HG03521 (cell line): Measurements from ENCODE around the gene COQ9.
"Not testable (repeated sequence)": the region's sequence is repeated elsewhere in the genome, so short reads cannot be mapped to it uniquely, and the experiment has no call there.

Source experiments
- ATAC-seq: cut with Tn5 transposase; IDR thresholded peaks from one replicate; pipeline ENCODE4 v1.9.1; 2021; ENCODE audit warnings: mild to moderate bottlenecking, moderate library complexity; ENCODE audit not compliant: unreplicated experiment

COQ9 gene, protein sequence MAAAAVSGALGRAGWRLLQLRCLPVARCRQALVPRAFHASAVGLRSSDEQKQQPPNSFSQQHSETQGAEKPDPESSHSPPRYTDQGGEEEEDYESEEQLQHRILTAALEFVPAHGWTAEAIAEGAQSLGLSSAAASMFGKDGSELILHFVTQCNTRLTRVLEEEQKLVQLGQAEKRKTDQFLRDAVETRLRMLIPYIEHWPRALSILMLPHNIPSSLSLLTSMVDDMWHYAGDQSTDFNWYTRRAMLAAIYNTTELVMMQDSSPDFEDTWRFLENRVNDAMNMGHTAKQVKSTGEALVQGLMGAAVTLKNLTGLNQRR

DNA sequence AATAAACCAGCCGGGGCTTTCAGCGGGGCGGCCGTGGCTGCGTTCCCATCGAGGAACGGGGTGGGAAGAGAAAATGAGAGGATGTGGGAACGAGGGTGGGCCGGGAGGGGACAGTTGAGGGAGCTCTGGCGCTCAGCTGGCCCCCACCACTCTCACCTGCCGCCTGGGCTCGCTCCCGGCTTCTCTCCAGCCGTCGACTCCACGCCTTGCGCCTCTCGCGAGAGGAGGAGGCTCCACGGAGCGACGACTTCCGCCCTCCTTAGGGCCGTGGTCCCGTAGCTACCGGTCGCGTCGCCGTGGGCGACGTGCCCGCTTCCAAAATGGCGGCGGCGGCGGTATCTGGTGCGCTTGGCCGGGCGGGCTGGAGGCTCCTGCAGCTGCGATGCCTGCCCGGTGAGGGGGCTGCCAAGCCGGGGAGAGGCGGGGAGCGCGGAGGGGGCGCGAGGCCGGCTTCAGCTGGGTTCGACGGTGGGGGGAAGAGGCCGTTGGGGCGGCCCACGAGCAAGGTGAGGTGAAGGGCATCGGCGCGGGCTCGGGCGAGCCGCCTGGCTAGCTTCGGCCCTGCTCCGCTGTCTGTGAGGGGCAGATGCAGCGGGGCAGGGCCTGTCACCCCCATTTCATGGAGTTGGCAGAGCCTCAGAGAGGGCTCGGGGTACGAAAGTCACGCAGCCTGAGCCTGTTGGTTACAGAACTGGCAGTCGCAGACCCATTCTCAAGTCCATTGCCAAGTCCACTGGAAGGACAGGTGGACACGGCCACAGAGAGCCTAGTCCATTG lies at the start of gene COQ9, which contains the start of gene CIAPIN1:
TSS of gene COQ9 (plus strand) at position 294 of the 777 bp plus-strand sequence. CDS start at position 321, 27 bp downstream.
TSS of gene CIAPIN1 (minus strand) at position 200 of the 777 bp plus-strand sequence. CDS start 6,457 bp downstream, outside the sequence.
- ATAC-seq, result peak; percentile 97

DNA sequence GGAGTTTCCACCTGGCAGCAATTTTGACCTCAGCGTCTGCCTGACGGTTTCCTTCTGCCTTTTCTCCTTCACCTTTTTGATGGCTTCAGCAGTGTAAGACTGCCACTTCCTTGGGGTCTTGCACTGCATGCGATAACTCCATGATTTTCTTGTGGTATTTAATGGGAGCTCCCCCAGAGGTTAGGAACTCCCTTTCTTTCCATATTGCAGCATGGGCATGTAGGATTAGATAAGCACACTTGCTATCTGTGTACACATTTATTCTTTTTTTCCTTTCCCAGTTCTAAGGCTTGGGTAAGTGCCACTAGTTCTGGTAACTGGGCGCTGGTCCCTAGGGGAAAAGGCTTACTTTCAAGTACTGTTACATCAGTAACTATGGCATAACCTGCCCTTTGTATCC lies 49.8 kb upstream of the COQ9 start:
- ATAC-seq, result not testable (repeated sequence)

DNA sequence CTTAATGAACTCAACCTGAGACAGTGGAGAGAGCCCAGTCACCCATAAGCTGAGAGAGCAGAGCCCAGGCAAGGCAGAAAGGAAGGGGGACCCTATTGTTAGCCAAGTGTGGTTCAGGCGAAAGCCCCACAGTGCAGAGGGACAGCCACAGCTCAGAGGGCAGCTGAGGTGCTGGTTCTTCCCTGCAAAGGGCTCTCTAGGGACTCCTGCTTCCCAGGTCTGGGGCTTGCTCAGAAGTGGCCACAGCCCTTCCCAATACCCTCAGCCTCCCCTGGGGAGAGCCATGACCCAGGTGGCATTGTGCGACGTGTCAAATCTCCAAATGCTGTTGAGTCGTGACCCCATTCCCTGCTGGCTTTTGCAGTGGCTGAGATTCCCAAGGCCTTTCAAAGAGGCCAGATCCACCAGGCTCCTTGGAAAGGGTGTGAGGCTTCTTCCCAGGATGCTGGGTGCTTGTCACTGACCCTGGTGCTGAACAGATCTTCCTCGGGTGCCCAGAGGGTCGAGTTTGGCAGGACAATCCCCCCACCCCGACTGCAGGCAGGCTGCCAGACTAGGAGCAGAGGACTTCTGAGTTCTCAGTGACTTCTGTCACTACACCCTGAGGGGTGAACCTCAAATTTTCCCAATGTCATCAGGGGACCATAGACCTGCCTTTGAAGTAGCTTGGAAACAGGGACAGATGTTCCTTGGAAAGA lies 45.2 kb upstream of the COQ9 start:
- no peak for ATAC-seq

DNA sequence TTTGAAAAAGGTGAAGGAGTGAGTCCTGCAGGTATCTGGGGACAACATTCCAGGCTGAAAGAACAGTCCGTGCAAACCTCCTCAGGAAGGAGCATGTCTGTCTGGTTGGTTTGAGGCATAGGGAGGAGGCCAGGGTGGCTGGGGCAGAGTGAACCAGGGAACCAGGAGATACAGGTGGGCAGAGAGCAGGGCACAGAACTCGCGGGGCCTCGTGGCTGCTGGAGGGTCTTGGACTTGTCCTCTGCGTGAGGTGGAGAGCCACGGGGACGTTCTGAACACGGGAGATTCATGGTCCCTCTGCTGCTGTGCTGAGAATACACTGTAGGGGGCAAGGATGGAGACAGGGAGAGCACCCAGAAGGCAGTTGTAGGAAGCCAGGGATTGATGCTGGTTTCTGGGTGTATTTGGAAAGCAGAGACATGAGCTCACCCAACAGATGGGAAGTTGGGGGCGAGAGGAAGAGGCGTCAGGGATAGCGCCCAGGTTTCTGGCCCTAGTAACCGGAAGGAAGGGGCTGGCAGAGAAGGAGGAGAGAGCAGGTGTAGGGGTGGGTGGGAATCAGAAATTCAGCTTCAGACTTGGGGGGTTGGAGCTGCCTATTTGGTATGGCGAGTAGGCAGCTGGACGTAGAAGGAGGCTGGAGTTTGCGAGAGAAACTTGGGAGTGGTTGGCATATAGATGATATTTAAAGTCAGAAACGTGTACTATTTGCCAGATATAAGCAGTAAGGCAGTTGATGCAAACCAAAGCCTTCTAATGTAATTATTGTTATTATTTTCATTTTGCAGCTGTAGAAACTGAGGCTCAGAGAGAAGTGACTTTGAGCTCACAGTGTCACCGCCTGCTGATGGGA lies 43.1 kb upstream of the COQ9 start, which contains the start of gene CCL17:
TSS of gene CCL17 (plus strand) at position 803 of the 853 bp plus-strand sequence. CDS start 9,166 bp downstream, outside the sequence.
- no peak for ATAC-seq

DNA sequence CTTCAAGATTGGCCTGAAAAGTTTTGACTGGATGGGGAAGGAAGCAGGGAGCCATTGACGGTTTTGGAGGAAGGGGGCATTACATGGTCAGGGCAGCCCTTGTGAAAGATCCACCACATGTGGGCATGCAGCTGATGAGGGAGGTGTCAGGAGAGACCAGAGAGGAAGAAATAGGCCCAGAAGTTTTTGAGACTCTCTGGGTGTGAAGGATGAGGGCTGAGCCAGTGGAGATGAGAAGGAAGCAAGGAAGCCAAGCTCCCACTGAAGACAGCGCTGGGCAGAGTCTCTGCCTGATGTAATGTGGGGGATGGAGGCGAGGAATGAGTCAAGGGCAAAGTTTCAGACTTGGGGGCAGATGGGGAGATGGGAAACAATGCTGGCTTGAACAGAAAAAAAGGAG lies 42.2 kb upstream of the COQ9 start:
- no peak for ATAC-seq

DNA sequence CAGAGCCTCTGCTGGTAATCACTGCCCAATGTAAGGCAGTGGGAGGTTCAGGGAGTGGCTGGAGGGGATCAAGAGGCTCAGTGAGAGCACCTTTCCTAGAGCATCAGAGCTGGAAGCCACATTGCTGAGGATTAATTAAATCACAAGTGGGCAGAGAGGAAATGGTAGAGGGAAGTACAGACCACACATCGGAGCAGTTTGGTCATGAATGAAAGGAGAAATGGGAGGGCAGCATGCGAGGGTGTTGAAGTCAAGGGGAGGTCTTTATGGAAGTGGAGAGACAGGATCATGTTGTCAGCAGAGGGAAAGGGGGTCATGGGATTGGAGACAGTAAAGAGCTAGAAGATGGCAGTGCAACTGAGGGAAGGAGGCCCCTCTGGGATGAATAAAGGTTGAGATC lies 40.4 kb upstream of the COQ9 start:
- no peak for ATAC-seq

DNA sequence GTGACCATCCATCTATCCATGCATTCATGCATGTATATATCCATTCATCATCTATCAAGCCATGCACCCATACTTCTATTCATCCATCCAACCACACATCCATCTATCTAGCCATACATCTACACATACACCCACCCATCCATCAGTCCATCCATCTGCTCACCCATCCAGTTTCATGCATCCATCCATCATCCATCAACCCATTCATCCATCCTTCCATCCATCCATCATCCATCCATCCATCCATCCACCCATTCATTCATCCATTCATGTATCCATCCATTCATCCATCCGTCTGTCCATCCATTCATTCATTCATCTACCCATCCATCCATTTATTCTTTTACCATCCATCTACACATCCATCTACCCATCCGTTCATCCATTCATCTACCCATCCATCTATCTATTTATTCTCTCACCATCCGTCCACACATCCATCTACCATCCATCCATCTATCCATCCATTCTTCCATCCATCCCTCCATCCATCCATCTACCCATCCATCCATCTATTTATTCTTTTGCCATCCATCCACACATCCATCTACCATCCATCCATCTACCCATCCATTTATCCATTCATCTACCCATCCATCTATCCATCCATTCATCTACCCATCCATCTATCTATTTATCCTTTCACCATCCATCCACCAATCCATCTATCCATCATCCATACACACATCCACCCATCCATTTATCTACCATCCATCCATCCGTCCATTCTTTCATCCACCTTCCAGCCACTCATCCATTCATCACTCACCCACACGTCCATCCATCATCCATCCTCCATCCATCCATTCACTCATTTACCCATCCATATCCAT lies 39.5 kb upstream of the COQ9 start:
- no peak for ATAC-seq

DNA sequence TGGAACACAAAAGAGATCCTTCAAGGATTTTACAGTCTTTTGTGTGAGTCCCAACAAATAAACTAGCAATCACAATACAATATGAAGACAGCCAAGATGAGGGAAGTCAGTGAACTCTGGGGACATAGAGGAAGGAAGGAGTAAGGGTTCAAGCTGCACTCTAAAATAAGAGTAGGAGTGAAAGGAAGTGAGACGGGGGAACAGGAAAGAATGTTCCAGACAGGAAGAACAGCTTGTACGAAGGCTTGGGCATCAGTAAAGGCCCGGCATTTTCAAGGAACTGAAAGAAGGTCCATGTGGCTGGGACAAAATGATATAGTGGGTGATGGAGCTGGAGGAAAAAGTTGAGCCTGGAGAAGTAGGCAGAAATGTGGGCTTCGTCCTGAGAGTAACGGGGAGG lies 38.2 kb upstream of the COQ9 start:
- no peak for ATAC-seq

DNA sequence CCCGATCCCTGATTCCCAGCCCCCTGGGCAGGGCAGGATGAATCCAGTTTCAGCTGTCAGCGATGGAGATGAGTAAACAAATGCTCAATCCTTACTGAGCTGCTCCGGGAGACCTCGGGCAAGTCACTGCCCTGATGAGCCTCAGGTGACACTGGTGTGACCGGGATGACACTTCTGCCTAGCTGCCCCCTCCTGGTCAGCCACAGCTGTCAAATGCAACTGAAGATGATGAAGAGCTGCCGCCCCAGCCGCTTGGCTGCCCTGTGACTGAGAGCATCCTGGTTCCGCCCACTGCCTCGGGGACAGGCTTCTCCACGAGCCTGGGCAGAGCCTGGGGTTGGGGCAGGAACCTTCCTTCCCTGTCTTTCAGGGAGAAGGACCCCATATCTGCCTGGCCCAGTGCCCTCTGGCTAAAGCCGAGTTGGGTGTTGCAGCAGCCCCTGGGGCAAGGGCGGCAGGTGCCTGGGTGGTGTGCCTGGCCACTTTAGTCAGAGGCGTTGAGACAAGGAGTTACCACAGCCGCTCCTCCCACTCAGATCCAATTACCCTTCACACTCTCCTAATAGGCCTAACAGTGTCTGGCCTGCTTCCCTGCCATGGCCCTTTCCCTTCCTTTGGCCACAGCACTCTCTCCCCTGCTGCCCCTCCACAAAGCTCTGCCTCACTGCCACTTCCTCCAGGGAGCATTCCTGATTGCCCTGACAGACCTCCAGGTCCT lies 37.2 kb upstream of the COQ9 start:
- no peak for ATAC-seq

DNA sequence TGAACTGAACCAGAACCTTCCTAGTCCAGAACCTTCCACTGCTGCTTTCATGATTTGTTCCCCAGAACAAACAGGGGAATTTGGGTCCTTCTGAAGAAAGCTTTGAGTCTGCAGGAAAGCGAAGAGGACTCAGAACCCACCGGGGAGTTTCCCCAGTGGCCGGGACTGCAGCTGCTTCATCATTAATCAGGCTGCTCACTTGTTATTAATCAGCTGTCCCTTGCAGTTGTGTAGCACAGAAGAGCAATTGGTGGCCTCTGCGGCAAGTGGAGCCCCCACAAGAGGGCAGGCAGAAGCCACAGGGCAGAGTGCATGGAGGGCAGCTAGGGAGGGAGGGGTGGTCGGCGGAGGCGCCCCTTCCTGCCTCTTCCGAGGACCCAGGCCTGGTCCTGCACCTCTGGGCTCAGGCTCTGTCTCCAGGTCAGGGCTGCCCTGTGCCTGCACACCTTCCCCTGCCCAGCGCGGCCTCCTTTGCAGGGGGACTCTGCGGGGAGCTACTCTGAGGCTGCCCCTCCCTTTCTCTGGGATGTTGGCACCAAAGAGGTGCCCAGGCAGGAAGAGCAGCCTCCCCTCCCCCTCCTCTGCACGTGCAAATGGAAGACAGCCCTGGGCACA lies 35.8 kb upstream of the COQ9 start:
- ATAC-seq, result no peak

DNA sequence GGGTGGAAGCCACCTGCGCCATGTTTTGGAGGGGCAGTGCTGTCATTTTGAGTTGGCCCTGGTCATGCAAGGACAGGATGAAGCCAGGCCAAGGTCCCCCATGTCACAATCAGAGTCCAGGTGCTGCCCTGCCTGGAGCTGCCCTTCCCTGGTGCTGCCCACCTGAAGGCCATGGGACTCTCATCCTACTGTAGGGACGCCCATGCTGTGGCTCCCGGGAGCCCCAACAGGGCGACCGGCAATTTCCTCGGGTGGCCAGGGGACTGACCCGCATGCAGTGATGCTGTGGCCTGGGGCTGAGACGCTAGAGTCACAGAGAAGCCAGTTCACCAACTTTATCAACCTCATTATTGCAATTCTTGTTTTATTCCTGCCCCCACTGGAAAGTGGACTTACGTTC lies 34.7 kb upstream of the COQ9 start:
- ATAC-seq, result no peak

DNA sequence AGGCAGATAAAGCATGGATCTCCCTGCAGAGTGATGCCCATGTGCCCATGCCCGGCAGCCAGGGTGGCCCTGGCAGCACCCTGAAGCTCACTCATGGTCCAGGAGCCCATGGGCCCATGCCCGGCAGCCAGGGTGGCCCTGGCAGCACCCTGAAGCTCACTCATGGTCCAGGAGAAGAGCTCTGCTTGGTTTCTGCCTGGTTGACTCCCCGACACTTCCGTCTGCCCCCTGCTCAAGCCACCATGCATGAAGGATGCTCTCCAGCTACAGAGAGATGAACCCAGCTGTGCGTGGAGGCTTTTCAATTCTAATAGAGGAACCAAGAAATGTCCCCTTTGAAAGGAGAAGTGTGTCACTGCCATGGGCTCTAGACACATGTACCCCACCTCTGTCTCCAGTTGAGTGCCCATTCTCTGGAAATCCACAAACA lies 34.0 kb upstream of the COQ9 start:
- peak; percentile 67 for ATAC-seq

DNA sequence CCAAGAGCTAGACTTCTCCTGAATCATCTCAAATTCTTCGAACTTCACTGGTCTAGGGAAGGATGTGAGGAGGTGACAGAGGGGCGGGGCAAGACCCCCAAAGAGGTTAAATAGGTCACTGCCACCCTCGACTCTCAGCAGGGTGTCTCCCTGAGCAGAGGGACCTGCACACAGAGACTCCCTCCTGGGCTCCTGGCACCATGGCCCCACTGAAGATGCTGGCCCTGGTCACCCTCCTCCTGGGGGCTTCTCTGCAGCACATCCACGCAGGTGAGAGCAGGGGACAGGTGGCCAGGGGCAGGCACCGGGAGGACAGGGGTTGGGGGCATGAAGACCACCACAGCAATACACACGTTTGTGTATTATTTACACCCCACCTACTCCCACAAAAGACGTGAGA lies 33.5 kb upstream of the COQ9 start:
- ATAC-seq, result no peak

DNA sequence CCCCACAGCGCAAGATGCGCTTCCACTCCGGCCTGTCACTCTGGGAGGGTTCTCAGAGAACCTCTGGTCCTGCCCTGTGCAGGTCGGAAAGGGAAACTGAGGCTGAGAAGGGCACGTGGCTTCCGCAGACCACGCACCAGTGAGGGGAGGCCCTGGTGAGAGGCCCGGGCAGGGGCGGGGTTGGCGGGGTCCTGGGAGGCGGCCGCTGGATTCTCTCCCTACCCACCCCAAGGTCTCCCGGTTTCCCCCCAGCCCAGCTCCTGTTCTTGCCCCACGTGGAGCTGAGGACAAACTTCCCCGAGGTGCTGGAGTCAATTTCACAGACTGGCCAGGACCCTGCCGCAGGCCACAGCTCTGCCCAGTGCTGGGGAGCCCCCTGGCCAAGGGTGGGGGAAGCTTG lies 31.2 kb upstream of the COQ9 start:
- ATAC-seq, result no peak

DNA sequence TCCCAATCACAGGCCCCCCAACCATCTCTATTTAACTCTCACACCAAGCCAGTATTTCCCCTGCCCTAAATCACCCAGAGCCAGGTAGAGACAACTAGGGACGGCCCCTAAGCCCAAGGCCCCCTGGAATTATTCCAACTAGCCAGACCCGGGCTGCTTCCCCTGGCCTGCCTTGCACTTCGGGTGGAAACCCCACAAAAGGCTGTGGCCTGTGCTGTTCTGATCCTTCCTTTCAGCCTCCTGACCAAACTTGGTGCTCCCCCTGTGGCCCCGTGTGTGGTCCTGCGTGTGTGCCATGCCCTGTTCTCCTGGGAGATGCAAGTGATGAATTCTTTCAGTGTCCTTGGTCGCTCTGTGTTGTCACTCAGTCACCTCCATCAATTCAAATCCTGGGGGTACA lies 27.8 kb upstream of the COQ9 start:
- no peak for ATAC-seq

DNA sequence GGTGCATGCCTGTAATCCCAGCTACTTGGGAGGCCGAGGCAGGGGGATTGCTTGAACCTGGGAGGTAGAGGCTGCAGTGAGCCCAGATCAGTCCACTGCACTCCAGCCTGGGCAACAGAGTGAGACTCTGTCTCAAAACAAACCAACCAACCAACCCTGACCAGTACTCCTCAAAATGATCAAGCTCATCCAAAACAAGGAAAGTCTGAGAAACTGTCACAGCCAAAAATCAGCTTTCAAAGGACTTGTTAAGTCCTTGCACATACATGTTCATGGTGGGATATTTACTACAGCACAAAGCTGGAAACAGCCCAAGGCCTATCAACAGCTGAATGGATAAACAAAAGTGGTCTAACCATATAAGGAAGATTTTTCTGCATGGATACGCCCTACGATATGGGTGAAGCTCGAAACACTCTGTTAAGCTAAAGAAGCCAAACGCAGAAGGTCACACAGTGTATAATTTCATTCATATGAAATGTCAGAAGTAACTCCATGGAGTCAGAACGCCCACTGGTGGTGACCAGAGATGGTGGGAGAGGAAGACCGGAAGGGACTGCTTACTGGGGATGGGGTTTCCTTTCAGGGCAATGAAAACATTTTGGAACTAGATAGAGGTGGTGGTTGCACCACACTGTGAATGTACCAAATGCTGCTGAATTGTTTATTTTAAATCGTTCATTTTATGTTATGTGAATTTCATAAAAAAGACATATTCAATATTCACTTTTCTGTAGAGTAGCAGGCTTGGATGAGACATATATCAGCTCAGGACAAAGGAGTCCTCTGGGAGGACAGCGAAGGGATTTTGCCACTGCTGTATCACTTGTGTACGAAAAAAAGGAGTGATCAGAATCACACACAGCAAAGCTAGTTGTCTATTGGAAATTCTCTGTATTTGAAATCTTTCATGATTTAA lies 25.0 kb upstream of the COQ9 start:
- no peak for ATAC-seq

DNA sequence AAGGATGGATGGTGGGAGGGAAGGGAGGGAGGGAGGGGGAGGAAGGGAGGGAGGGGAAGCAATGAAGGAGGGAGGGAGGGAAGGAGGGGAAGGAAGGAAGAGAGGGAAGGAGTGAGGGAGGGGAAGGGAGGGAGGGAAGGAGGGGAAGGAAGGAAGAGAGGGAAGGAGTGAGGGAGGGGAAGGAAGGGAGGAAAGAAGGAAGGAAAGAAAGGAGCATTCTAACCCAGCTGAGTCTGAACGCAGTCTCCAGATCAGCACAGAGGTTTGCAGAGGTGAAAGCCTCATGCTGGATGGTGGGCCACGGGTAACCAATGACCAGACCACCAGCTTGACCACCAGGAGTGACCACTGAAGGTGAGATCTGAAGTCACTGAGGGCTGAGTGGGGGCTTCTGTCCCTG lies 24.1 kb upstream of the COQ9 start:
- ATAC-seq, result no peak

DNA sequence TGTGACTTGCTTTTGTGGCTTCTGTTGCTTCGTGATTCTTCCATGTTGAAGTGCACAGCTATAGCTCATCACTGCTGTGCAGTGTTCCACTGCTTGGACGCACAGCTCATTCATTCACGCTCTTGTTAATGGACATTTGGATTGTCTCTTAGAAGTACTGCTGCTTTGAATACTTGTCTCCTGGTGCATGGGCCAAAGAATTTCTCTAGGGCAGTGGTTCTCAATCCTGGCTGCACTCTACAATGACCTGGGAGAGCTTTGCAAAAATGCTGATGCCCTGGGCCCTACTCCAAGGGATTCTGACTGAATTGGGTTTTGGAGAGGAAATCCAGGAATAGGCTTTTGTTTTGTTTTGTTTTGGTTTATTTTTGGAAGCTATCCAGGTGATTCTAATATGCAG lies 22.7 kb upstream of the COQ9 start:
- ATAC-seq, result no peak
